LNCAP (cell line): ENCODE results near the gene MAPK6.

ENCODE experiments used
- TF ChIP-seq, protein P1 (sequence below): fragments of 450-650 bp; IDR thresholded peaks from 2 replicates; pipeline ENCODE4 v1.5.1; 2017; ENCODE audit warnings: mild to moderate bottlenecking

The MAPK6 gene

DNA sequence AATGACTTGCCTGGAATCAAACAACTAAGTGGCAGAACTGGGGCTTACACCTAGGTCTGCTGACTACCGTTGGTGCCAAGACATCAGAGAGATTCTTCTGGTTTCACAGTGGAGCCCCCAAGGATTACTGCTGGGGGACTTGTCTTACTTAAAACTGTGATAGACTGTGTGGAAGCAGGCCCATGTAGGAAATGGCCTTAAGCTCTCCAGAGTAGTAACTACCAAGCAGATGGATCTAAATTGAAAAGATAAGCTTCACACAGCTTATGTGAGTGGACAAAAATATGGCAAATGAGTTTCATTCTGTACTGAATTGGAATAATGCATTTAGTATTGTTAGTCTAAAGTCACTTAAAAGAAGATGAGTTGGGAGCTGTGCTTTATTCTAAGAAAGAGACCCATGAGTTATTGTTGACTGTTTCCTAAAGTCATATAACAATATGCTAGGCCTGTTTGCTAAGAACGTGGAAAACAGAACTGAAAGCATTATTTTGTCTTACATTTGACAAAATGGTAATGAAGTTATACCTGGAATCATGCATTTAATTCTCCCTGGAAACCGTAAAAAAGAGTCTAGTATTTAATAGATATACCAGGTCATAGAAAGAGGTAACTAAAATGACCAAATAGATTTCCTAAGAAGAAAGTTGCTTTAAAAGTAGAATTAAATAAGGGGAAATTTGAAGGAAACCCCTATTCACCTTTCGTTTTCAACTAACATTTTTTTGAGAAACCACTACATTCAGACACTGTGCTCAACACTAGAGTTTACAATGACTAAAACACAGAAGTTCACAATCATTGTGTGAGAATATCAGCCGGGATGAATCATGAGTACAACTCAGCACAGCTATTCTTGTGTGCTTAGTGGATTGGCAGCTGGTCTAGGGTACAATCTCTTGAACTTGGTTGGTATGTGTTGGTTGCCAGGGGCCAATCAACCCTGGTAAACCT, 13.0 kb upstream of the MAPK6 start:
- TF ChIP-seq, protein P1, sequence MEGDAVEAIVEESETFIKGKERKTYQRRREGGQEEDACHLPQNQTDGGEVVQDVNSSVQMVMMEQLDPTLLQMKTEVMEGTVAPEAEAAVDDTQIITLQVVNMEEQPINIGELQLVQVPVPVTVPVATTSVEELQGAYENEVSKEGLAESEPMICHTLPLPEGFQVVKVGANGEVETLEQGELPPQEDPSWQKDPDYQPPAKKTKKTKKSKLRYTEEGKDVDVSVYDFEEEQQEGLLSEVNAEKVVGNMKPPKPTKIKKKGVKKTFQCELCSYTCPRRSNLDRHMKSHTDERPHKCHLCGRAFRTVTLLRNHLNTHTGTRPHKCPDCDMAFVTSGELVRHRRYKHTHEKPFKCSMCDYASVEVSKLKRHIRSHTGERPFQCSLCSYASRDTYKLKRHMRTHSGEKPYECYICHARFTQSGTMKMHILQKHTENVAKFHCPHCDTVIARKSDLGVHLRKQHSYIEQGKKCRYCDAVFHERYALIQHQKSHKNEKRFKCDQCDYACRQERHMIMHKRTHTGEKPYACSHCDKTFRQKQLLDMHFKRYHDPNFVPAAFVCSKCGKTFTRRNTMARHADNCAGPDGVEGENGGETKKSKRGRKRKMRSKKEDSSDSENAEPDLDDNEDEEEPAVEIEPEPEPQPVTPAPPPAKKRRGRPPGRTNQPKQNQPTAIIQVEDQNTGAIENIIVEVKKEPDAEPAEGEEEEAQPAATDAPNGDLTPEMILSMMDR, result no peak

DNA sequence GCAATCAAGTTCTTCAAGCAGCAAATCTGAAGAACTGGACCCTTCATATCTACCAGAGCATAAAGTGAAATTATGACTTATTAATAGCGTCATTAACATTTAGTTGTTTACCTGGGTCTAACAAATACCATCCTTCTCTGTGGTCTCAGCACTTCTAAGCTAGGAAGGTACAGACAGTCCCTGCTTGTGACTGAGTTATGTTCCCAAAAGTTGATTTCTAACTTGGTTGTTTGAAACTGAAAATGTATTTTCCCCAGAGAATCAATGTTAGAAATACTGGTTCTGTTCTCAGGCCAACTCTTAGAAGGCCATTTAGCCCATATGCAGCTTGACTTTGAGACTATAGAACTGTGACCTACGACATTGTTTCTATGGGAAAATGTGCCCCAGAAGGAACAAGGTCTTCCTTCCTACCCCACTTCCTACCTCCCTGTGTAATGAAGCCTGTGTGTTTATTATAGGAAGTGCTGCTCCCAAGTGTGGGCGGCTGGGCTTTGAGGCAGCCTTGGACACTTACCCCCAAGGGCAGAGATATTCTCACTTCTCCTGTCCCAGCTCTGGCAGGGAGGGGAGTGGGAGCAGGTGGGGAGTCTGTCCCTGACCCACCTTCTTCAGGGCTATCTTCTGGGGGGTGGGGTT, 12.2 kb upstream of the MAPK6 start:
- TF ChIP-seq, protein P1, result no peak

DNA sequence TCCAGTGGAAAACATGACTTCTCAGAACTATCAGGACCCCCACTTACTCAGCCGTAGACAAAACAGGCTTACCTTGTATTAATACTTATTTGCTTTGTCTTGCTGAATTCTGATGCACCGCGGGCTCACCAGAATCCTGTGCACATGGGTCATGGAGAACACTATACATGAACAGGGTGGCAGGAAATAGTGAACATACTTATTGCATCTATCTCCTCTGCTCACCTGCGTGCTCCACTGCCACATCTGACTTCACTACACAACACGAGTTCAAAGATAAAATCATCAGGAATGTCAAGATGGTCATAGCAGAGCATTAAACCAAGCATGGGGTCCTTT, 10.7 kb upstream of the MAPK6 start:
- TF ChIP-seq, protein P1, result no peak

DNA sequence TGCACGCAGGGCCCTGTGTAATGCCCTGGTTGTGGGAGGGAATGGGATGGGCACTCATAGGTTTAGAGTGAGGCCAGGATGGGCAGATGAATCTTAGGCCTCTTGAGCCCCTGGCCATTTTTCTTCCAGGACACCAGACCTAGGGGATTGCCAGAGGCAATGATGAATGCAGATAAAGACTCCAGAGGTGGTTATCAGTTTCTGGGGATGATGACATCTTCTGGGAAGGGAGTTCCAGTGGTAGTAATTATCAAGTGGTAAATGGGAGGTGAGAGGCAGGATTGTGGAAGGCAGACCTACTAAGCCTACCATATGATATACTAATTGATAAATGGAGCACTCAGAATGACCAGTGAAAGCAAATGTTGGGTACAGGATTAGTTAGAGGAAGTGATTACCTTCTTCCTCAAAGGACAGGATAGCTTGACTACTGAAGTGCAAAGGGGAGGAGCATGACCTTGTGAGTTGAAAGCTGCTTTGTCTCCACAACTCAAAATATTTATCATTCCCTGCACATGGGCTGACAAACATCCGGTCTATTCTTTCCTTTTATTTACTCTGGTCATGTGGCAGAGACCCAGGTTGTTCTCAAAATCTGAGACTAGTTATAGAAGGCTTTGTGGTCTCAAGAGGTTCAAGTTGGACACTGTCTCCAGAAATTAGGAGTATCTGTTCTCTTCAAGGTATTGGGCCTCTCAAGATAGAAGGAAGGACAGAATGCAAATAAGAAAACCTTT, 10.2 kb upstream of the MAPK6 start:
- TF ChIP-seq, protein P1, result no peak

DNA sequence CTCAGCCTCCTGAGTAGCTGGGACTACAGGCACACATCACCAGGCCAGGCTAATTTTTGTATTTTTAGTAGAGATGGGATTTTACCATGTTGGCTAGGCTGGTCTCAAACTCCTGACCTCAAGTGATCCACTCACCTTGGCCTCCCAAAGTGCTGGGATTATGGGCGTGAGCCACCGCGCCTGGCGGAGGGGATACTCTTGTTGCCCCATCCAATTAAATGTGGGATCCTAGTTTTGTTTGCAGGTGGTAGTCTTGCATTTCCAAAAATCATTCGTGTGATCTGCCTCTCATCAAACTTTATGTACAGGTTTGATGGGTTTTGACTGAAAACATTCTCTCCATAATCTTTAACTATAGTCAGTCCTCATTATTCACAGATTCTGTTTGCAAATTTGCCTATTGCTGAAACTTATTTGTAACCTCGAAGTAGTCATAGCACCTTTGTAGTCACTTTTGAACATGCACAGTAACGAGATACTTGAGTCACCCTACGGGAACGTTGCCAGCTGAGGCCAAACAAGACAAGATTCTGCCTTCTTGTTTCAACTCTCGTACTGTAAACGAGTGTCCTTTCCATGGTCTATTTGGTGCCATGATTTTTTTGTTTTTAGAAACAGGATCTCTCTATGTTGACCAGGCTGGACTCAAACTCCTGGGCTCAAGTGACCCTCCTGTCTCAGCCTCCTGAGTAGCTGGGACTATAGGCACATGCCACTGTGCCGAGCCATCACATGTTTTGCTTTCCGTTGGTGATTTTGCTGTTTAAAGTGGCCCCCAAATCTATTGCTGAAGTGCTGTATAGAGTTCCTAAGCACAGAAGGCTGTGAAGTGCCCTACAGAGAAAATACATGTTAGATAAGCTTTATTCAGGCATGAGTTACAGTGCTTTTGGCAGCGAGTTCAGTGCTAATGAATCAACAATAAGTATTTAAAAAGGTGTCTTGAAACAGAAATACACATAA, 8.1 kb upstream of the MAPK6 start:
- TF ChIP-seq, protein P1, result no peak

DNA sequence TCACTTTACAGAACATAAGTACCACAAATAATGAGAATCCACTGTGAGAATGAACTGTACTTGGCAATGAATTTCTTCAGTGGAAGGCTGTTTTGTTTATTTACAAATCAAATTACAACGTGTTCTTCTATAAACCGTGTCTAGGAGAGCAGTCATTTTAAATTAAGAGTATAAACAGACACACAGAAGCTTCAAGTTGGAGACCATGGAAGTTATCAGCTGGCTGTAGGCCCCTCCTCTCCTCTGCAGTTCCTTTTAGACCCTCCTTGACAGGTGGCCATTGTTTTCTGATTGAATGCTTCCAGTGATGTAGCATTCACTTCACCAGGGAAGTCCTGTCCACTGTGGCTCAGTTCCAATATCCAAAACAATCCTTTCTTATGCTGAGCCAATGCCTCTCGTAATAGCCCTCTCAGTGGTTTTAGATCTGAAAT, 7.3 kb upstream of the MAPK6 start:
- TF ChIP-seq, protein P1, result no peak
